ENCODE results near the gene MCM5.

Gene MCM5

DNA sequence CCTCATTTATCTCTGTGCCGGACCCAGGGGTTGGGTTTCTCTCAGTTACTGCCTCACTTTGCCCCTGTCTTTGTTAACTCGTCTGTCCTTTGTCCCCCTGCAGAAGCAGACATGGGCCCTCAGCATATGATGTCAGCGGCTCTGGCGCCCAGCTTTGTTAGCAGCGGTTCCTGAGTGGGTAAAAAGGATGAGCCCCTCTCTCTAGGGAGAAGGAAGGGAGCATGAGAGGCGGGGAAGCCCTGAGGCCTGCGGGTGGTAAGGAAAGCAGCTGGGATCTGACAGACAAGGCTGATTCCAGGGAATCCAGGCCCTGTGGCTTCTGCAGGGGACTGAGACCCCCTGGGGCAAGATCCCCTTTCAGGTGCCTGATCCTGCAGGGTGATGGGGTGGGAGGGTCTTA, 51.7 kb downstream of the MCM5 start:
- TF ChIP-seq EZH2phosphoT487 (IDR thresholded peaks at IDR 0.05; ENCODE audit: low read length), result no peak
- TF ChIP-seq EZH2 (optimal IDR thresholded peaks at IDR 0.05; ENCODE audit: low read depth, low read length), result no peak
- TF ChIP-seq, protein P1, sequence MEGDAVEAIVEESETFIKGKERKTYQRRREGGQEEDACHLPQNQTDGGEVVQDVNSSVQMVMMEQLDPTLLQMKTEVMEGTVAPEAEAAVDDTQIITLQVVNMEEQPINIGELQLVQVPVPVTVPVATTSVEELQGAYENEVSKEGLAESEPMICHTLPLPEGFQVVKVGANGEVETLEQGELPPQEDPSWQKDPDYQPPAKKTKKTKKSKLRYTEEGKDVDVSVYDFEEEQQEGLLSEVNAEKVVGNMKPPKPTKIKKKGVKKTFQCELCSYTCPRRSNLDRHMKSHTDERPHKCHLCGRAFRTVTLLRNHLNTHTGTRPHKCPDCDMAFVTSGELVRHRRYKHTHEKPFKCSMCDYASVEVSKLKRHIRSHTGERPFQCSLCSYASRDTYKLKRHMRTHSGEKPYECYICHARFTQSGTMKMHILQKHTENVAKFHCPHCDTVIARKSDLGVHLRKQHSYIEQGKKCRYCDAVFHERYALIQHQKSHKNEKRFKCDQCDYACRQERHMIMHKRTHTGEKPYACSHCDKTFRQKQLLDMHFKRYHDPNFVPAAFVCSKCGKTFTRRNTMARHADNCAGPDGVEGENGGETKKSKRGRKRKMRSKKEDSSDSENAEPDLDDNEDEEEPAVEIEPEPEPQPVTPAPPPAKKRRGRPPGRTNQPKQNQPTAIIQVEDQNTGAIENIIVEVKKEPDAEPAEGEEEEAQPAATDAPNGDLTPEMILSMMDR (IDR thresholded peaks at IDR 0.05; ENCODE audit: low read length), result no peak
- DNase-seq, result no peak
- Histone ChIP-seq H3K4me1 (ENCODE audit: low read length) (peaks cover 13% of the 10 kb centered on the region), H3K9me3 (replicated peaks; ENCODE audit: insufficient read depth, low read length) (no peaks in the 10 kb centered on the region), H3K79me2 (ENCODE audit: low read length) (no peaks in the 10 kb centered on the region), H3K27me3 (replicated peaks; ENCODE audit: insufficient read depth, low read length) (no peaks in the 10 kb centered on the region), H3F3A (ENCODE audit: insufficient read depth, low read length) (peaks cover 8% of the 10 kb centered on the region), H3K4me3 (ENCODE audit: low read length) (no peak overlapping the region), H3K4me2 (ENCODE audit: low read depth, low read length) (no peak overlapping the region), H4K20me1 (ENCODE audit: insufficient read depth, low read length) (no peaks in the 10 kb centered on the region), H3K9ac (ENCODE audit: low read length) (no peak overlapping the region), H2AFZ (ENCODE audit: low read length) (no peak overlapping the region), H3K9me2 (replicated peaks; ENCODE audit: insufficient read depth, low read length) (no peaks in the 10 kb centered on the region), H3K36me3 (replicated peaks; ENCODE audit: insufficient read depth, low read length) (no peaks in the 10 kb centered on the region), H3K27ac (ENCODE audit: low read length) (no peak overlapping the region)

DNA sequence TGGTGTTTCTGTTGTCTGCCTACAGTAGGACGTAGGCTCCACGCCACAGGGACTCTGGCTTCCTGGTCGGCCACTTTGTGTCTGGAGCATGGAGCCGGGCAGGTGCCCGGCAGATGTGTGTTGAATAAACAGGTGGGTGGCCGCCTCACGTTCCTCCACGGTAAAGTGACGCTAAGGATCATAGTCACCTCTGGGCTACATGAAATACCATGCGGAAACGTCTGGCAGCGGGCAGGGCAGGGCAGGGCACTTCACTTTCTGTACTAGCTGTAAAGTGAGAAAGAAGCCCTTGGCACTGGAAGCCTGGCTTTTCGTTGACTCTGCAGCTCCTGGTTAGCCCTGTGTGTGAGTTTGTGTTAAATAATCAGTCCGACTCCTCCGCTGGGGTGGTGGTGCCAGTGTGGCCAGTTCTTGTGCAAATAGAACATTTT, 52.4 kb downstream of the MCM5 start:
- Histone ChIP-seq H3K4me3 (ENCODE audit: low read length) (no peak overlapping the region), H3F3A (ENCODE audit: insufficient read depth, low read length) (peaks cover 8% of the 10 kb centered on the region), H3K36me3 (replicated peaks; ENCODE audit: insufficient read depth, low read length) (no peaks in the 10 kb centered on the region), H3K9me2 (replicated peaks; ENCODE audit: insufficient read depth, low read length) (no peaks in the 10 kb centered on the region), H4K20me1 (ENCODE audit: insufficient read depth, low read length) (no peaks in the 10 kb centered on the region), H3K27me3 (replicated peaks; ENCODE audit: insufficient read depth, low read length) (no peaks in the 10 kb centered on the region), H3K27ac (ENCODE audit: low read length) (no peak overlapping the region), H3K79me2 (ENCODE audit: low read length) (no peaks in the 10 kb centered on the region), H3K9me3 (replicated peaks; ENCODE audit: insufficient read depth, low read length) (no peaks in the 10 kb centered on the region), H3K9ac (ENCODE audit: low read length) (no peak overlapping the region), H3K4me2 (ENCODE audit: low read depth, low read length) (no peak overlapping the region), H3K4me1 (ENCODE audit: low read length) (peaks cover 13% of the 10 kb centered on the region), H2AFZ (ENCODE audit: low read length) (no peak overlapping the region)
- DNase-seq, result no peak
- TF ChIP-seq EZH2 (optimal IDR thresholded peaks at IDR 0.05; ENCODE audit: low read depth, low read length) (no peak), EZH2phosphoT487 (IDR thresholded peaks at IDR 0.05; ENCODE audit: low read length) (no peak)
- TF ChIP-seq, protein P1 (IDR thresholded peaks at IDR 0.05; ENCODE audit: low read length), result no peak

DNA sequence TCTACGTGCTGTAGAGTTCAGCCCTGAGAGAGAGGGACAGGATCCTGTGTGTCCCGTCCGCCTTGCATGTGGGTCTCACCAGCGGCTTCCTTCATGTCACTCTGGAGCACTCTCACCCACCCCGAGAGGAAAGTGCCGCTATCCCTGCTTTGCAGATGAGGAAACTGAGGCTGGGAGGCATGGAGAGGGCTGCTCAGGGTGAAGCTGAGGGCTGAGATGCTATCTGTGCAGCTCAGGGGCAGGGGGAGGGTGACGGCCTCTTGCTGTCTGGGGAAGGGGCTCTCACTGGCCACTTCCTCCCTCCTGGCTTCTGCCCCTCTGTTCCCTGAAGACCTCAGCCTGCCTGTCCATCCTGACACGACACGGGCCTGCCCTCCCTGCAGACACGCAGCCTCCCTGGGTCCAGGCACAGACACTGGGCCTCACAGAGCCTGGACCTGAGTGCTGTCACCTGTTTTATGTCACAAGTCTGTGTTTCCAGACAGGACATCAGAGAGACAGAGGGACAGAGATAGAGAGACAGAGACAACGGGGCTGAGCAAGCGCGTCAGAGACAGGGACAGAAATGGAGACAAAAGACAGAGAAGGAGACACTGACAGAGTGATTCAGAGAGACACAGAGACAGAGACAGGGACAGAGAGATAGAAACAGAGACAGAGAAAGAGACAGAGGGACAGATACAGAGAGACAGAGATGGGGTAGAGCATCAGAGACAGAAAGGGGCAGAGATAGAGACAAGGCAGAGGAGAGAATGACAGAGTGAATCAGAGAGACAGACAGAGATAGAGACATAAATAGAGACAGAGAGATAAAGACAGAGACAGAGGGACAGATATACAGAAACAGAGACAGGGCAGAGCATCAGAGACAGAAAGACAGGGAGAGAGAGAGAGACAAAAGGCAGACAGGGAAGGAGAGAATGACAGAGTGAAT, 53.1 kb downstream of the MCM5 start:
- Histone ChIP-seq H3K4me2 (ENCODE audit: low read depth, low read length) (no peak overlapping the region), H3K9me3 (replicated peaks; ENCODE audit: insufficient read depth, low read length) (no peaks in the 10 kb centered on the region), H3F3A (ENCODE audit: insufficient read depth, low read length) (peaks cover 2% of the 10 kb centered on the region; the same call in 1 of the 2 replicates), H3K4me1 (ENCODE audit: low read length) (peaks cover 6% of the 10 kb centered on the region), H3K4me3 (ENCODE audit: low read length) (no peak overlapping the region), H3K79me2 (ENCODE audit: low read length) (no peaks in the 10 kb centered on the region), H3K9ac (ENCODE audit: low read length) (no peak overlapping the region), H3K27me3 (replicated peaks; ENCODE audit: insufficient read depth, low read length) (no peaks in the 10 kb centered on the region), H3K27ac (ENCODE audit: low read length) (no peak overlapping the region), H2AFZ (ENCODE audit: low read length) (no peak overlapping the region), H3K36me3 (replicated peaks; ENCODE audit: insufficient read depth, low read length) (no peaks in the 10 kb centered on the region), H4K20me1 (ENCODE audit: insufficient read depth, low read length) (no peaks in the 10 kb centered on the region), H3K9me2 (replicated peaks; ENCODE audit: insufficient read depth, low read length) (no peaks in the 10 kb centered on the region)
- DNase-seq, result no peak
- TF ChIP-seq EZH2phosphoT487 (IDR thresholded peaks at IDR 0.05; ENCODE audit: low read length), result no peak
- TF ChIP-seq, protein P1 (IDR thresholded peaks at IDR 0.05; ENCODE audit: low read length), result no peak
